GM12878 (cell line): ENCODE results near the gene MROH2A. TPM values are rescaled to one million over a fixed set of nuclear protein-coding genes. Genes with fewer than 3 reads are reported as not detected.

Experiments used
- ATAC-seq: fragments of 200-7000 bp; cut with Tn5 transposase; 3 replicates; pipeline ENCODE4 v1.9.1; 2020; ENCODE audit warnings: mild to moderate bottlenecking, moderate library complexity
- BruUV-seq: library from RNA; stranded (reverse); fragments of 400-500 nt; replicated peaks from 2 replicates; lab custom pipeline; 2021; lab: Mats Ljungman, UMichigan
- CTCF ChIA-PET: fragments of 300-600 bp; sonication (Branson Sonifier 250); formaldehyde crosslinking; extraction: SDS; loops from one replicate; lab custom pipeline; 2021; ENCODE audit warnings: inconsistent platforms; lab: Yijun Ruan, JAX
- POLR2A ChIA-PET: fragments of 350-600 bp; formaldehyde crosslinking; extraction: SDS; loops from one replicate; lab custom pipeline; 2021; ENCODE audit warnings: inconsistent platforms; lab: Charles Lee
- RAD21 ChIA-PET: fragments of 300-600 bp; sonication (Branson Sonifier 250); formaldehyde crosslinking; loops from one replicate; lab custom pipeline; 2023; ENCODE audit warnings: antibody characterized with exemption; ENCODE audit not compliant: unreplicated experiment; lab: Charles Lee
- SMC1A ChIA-PET: fragments of 300-600 bp; sonication (Branson Sonifier 250); formaldehyde crosslinking; loops from one replicate; lab custom pipeline; 2023; ENCODE audit not compliant: unreplicated experiment, uncharacterized antibody; lab: Charles Lee
- DNase-seq: peaks from one replicate; pipeline ENCODE4 v3.0.0-alpha.2; 2011; ENCODE audit warnings: low read depth, low spot score
- FAIRE-seq: peaks from 3 replicates; lab custom pipeline; 2011; peaks lifted over from hg19 to GRCh38; lab: Jason Lieb, UNC
- H2AFZ ChIP-seq: 2 replicates; pipeline ENCODE4 v1.6.0; 2011; ENCODE audit warnings: low read depth, low read length, control low read depth; ENCODE audit not compliant: control insufficient read depth
- H3K27ac ChIP-seq: 2 replicates; pipeline ENCODE4 v1.5.1; 2011; ENCODE audit warnings: control low read depth; ENCODE audit not compliant: control insufficient read depth, insufficient read depth
- H3K27me3 ChIP-seq, 2 experiments: replicated peaks in 1 of 2; 2 replicates each; pipeline versions ENCODE4 v1.6.0 to v1.6.1; 2011; ENCODE audit warnings: low read length in 1 of 2; ENCODE audit not compliant: control insufficient read depth in 2 of 2, insufficient read depth in 2 of 2
- H3K36me3 ChIP-seq, 2 experiments: 2 replicates each; pipeline ENCODE4 v1.5.1; 2011; ENCODE audit warnings: low read length in 1 of 2; ENCODE audit not compliant: control insufficient read depth in 2 of 2, insufficient read depth in 2 of 2
- H3K4me1 ChIP-seq: 2 replicates; pipeline ENCODE4 v1.6.1; 2011; ENCODE audit warnings: mild to moderate bottlenecking, low read length, moderate library complexity, mixed read lengths; ENCODE audit not compliant: control insufficient read depth, insufficient read depth
- H3K4me2 ChIP-seq: 2 replicates; pipeline ENCODE4 v1.6.0; 2011; ENCODE audit warnings: control low read depth; ENCODE audit not compliant: control insufficient read depth, insufficient read depth
- H3K4me3 ChIP-seq: fragments of 200-600 bp; sonication (generic); 2 replicates; pipeline ENCODE4 v1.5.1; 2016
- H3K79me2 ChIP-seq: 2 replicates; pipeline ENCODE4 v1.6.0; 2011; ENCODE audit warnings: low read length; ENCODE audit not compliant: control insufficient read depth, insufficient read depth
- H3K9ac ChIP-seq: 2 replicates; pipeline ENCODE4 v1.8.0; 2011; ENCODE audit warnings: low read length, control low read depth, mixed read lengths; ENCODE audit not compliant: control insufficient read depth, insufficient read depth
- H3K9me3 ChIP-seq: replicated peaks from 3 replicates; pipeline ENCODE4 v1.5.1; 2011; ENCODE audit warnings: mild to moderate bottlenecking, low read length; ENCODE audit not compliant: control insufficient read depth, insufficient read depth
- H4K20me1 ChIP-seq: 2 replicates; pipeline ENCODE4 v1.6.0; 2011; ENCODE audit not compliant: control insufficient read depth, insufficient read depth
- CREB1 ChIP-seq: IDR thresholded peaks from 2 replicates; pipeline ENCODE4 v1.6.1; 2012; ENCODE audit warnings: low read depth, mild to moderate bottlenecking, inconsistent platforms
- CUX1 ChIP-seq: IDR thresholded peaks from 2 replicates; pipeline ENCODE4 v1.6.1; 2012; ENCODE audit warnings: improper control_type of control experiment, low read depth, low read length; ENCODE audit not compliant: insufficient replicate concordance
- EGR1 ChIP-seq, 2 experiments: IDR thresholded peaks; 1 replicate in 1 of 2; 2 replicates in 1 of 2; pipeline ENCODE4 v1.6.1; 2011 to 2012; ENCODE audit warnings: low read depth in 2 of 2, low read length in 2 of 2, borderline replicate concordance in 1 of 2, mild to moderate bottlenecking in 1 of 2, moderate library complexity in 1 of 2
- EZH2 ChIP-seq: IDR thresholded peaks from 2 replicates; pipeline ENCODE4 v1.6.1; 2012; ENCODE audit warnings: low read depth, mild to moderate bottlenecking, control low read depth, inconsistent platforms, low read length, borderline replicate concordance; ENCODE audit not compliant: control insufficient read depth
- FOXK2 ChIP-seq: fragments of 450-650 bp; IDR thresholded peaks from 2 replicates; pipeline ENCODE4 v1.6.1; 2017; ENCODE audit warnings: mild to moderate bottlenecking, moderate library complexity
- KDM1A ChIP-seq: fragments of 200-600 bp; sonication (generic); IDR thresholded peaks from 2 replicates; pipeline ENCODE4 v1.6.1; 2016; ENCODE audit warnings: borderline replicate concordance
- NFIC ChIP-seq: IDR thresholded peaks from 2 replicates; pipeline ENCODE4 v1.6.1; 2012; ENCODE audit warnings: low read depth, mild to moderate bottlenecking, inconsistent platforms, low read length, moderate library complexity
- PML ChIP-seq: IDR thresholded peaks from 2 replicates; pipeline ENCODE4 v1.6.1; 2012; ENCODE audit warnings: low read length, inconsistent platforms
- REST ChIP-seq: IDR thresholded peaks from 2 replicates; pipeline ENCODE4 v1.6.1; 2012; ENCODE audit warnings: mild to moderate bottlenecking, low read depth, low read length
- RFX5 ChIP-seq: IDR thresholded peaks from 2 replicates; pipeline ENCODE4 v1.6.1; 2011; ENCODE audit warnings: low read depth, low read length, improper control_type of control experiment
- SUZ12 ChIP-seq: fragments of 200-600 bp; sonication (generic); IDR thresholded peaks from one replicate; pipeline ENCODE4 v1.6.1; 2018; ENCODE audit warnings: antibody characterized with exemption, mild to moderate bottlenecking; ENCODE audit not compliant: unreplicated experiment
- ZBTB33 ChIP-seq: fragments of 450-650 bp; IDR thresholded peaks from 2 replicates; pipeline ENCODE4 v1.6.1; 2017; ENCODE audit warnings: mild to moderate bottlenecking
- ZNF24 ChIP-seq: fragments of 450-650 bp; IDR thresholded peaks from 2 replicates; pipeline ENCODE4 v1.6.1; 2017; ENCODE audit warnings: antibody characterized with exemption, mild to moderate bottlenecking
- ZNF622 ChIP-seq: fragments of 450-650 bp; IDR thresholded peaks from 2 replicates; pipeline ENCODE4 v1.6.1; 2017; ENCODE audit warnings: mild to moderate bottlenecking, inconsistent platforms
- ZSCAN29 ChIP-seq: fragments of 450-650 bp; IDR thresholded peaks from 2 replicates; pipeline ENCODE4 v1.6.1; 2017; ENCODE audit warnings: mild to moderate bottlenecking, moderate library complexity
- WGBS: methylation state at CpG from one replicate; pipeline ENCODE4 v1.1.6; 2016; ENCODE audit warnings: low lambda C conversion rate; ENCODE audit not compliant: insufficient replicate concordance, insufficient coverage; ENCODE audit errors: missing lambda C conversion rate; 5-methylcytosine and 5-hydroxymethylcytosine counted together
- in situ Hi-C: fragments of 300-500 bp; cut with MboI; formaldehyde crosslinking; loops from 9 replicates; pipeline ENCODE4 v1.14.3; 2018; ENCODE audit warnings: mixed read lengths
- intact Hi-C: fragments of 100-400 bp; cut with micrococcal nuclease; formaldehyde crosslinking; loops from one replicate; pipeline ENCODE4 v1.14.2; 2022; ENCODE audit not compliant: unreplicated experiment
- polyA plus RNA-seq, 11 experiments: library from polyadenylated mRNA; depleted of rRNA in 4 of 11; unstranded in 6 of 11; stranded (reverse) in 5 of 11; fragments of >200 nt; fragmentation: Nextera tagmentation in 4 of 11; fragmentation: Illumina TruSeq in 1 of 11; extraction: Ambion mirVana in 4 of 11; extraction: Trizol in 1 of 11; gene quantifications; 1 replicate in 1 of 11; 2 replicates in 10 of 11; pipeline versions ENCODE4 v1.2.1 to v1.2.3, GENCODE V29; 2011 to 2016; ENCODE audit warnings: inconsistent platforms in 2 of 11, missing spikeins in 2 of 11, low read depth in 1 of 11
- total RNA-seq, 4 experiments: library from RNA; depleted of rRNA in 3 of 4; stranded (reverse); fragments of >200 nt in 3 of 4; fragmentation: Illumina TruSeq in 1 of 4; extraction: Trizol in 1 of 4; gene quantifications; 2 replicates each; pipeline versions ENCODE4 v1.2.1 to v1.2.3, GENCODE V29; 2013 to 2021

MROH2A gene
- total and polyA plus RNA-seq, 10 of the 15 experiments (the other 5 are each of a cell fraction or from before 2014, with no cell fraction given) = not detected

- Histone ChIP-seq H3K4me2 (no peak overlapping the region), H2AFZ (no peak overlapping the region), H3K9ac (no peak overlapping the region), H3K27ac (no peak overlapping the region), H3K4me1 (no peaks in the 10 kb centered on the region), H3K36me3 (no peaks in the 10 kb centered on the region), H3K79me2 (no peaks in the 10 kb centered on the region), H3K27me3 (no peaks in the 10 kb centered on the region; a peak in 1 of 4 replicates), H4K20me1 (no peaks in the 10 kb centered on the region), H3K9me3 (no peaks in the 10 kb centered on the region; the same call in 2 of the 3 replicates), H3K4me3 (no peak overlapping the region)
- ChIA-PET SMC1A (no interaction called here), CTCF (no interaction called here), RAD21 (no interaction called here), POLR2A (no interaction called here)
- FAIRE-seq (no peak), ATAC-seq (no peak), DNase-seq (no peak)
- TF ChIP-seq NFIC (no peak), REST (no peak), CREB1 (no peak), CUX1 (no peak), PML (no peak), ZNF622 (no peak), RFX5 (no peak), SUZ12 (no peak), ZNF24 (no peak), ZBTB33 (no peak), EZH2 (no peak), KDM1A (no peak), ZSCAN29 (no peak), EGR1 (IDR thresholded peaks at IDR 0.05; ENCODE audit: borderline replicate concordance in 1 of 2, low read depth in 2 of 2, low read length in 2 of 2) (no peak), FOXK2 (no peak)
- WGBS = 43% methylated on average over 7 of the region's 7 CpGs
- BruUV-seq = no TSS peak
- intact Hi-C loops (no loop called here), in situ Hi-C loops (no loop called here)
Measured at GRCh38 chr2:233789554-233789953, 11.4 kb downstream of the MROH2A start.
